HepG2 (cell line): Measurements from ENCODE around the gene RPS8. TPM values are rescaled to one million over a fixed set of nuclear protein-coding genes. Genes with fewer than 3 reads are reported as not detected.

Experiments used
- ATF2 ChIP-seq: sonication (generic); formaldehyde crosslinking; IDR thresholded peaks from 2 replicates; pipeline ENCODE4 v1.4.0; 2020; ENCODE audit warnings: missing genetic modification reagents
- EEA1 ChIP-seq: sonication (generic); formaldehyde crosslinking; IDR thresholded peaks from 2 replicates; pipeline ENCODE4 v1.5.1; 2020; ENCODE audit warnings: mild to moderate bottlenecking, missing genetic modification reagents, borderline replicate concordance
- HBP1 ChIP-seq: IDR thresholded peaks from 2 replicates; pipeline ENCODE4 v1.6.1; 2016; ENCODE audit warnings: low read depth, control low read depth
- HNRNPUL1 ChIP-seq: fragments of 200-400 bp; formaldehyde crosslinking; IDR thresholded peaks from 2 replicates; pipeline ENCODE4 v1.6.1; 2017; ENCODE audit warnings: low read depth, mild to moderate bottlenecking, low read length, moderate library complexity
- NFYB ChIP-seq: sonication (generic); formaldehyde crosslinking; IDR thresholded peaks from 2 replicates; pipeline ENCODE4 v1.4.0; 2020; ENCODE audit warnings: missing genetic modification reagents
- SATB2 ChIP-seq: sonication (generic); formaldehyde crosslinking; IDR thresholded peaks from 2 replicates; pipeline ENCODE4 v1.5.0; 2020; ENCODE audit warnings: missing genetic modification reagents
- ZNF256 ChIP-seq: sonication (generic); formaldehyde crosslinking; conservative IDR thresholded peaks from 2 replicates; pipeline ENCODE4 v1.4.0; 2020; ENCODE audit warnings: missing genetic modification reagents
- ZNF7 ChIP-seq: IDR thresholded peaks from 2 replicates; pipeline ENCODE4 v1.6.1; 2016; ENCODE audit warnings: missing biosample characterization, missing genetic modification reagents
- ZNF703 ChIP-seq: sonication (generic); formaldehyde crosslinking; IDR thresholded peaks from 2 replicates; pipeline ENCODE4 v1.5.1; 2020; ENCODE audit warnings: missing genetic modification reagents, mild to moderate bottlenecking, moderate library complexity, borderline replicate concordance
- ZNF841 ChIP-seq: sonication (generic); formaldehyde crosslinking; IDR thresholded peaks from 2 replicates; pipeline ENCODE4 v1.8.1; 2023; ENCODE audit warnings: missing genetic modification reagents, borderline replicate concordance
- polyA plus RNA-seq, 8 experiments: library from polyadenylated mRNA; depleted of rRNA in 3 of 8; stranded (reverse) in 7 of 8; unstranded in 1 of 8; fragments of >200 nt; fragmentation: Illumina TruSeq in 4 of 8; extraction: Trizol in 4 of 8; gene quantifications; 2 replicates each; pipeline versions ENCODE4 v1.2.1 to v1.2.3, GENCODE V29; 2011 to 2016; ENCODE audit warnings: low read depth in 4 of 8, missing spikeins in 1 of 8, mixed read lengths in 1 of 8; ENCODE audit not compliant: insufficient read depth in 1 of 8
- total RNA-seq, 5 experiments: library from RNA; depleted of rRNA; stranded (reverse); fragments of >200 nt; fragmentation: Illumina TruSeq; extraction: Trizol; gene quantifications; 2 replicates each; pipeline ENCODE4 v1.2.3, GENCODE V29; 2016; ENCODE audit warnings: low read depth in 1 of 5
- TF ChIP-seq, protein P1 (sequence below): sonication (generic); formaldehyde crosslinking; IDR thresholded peaks from 2 replicates; pipeline ENCODE4 v1.5.0; 2020; ENCODE audit warnings: mild to moderate bottlenecking, missing genetic modification reagents, borderline replicate concordance
- TF ChIP-seq, protein P2 (sequence below): sonication (generic); formaldehyde crosslinking; IDR thresholded peaks from 2 replicates; pipeline ENCODE4 v1.4.0; 2020; ENCODE audit warnings: missing genetic modification reagents, borderline replicate concordance

RPS8 gene
- total and polyA plus RNA-seq, 2 of the 13 experiments (the other 11 are each of a cell fraction or from before 2014, with no cell fraction given) = 2,628 to 2,822 TPM

DNA sequence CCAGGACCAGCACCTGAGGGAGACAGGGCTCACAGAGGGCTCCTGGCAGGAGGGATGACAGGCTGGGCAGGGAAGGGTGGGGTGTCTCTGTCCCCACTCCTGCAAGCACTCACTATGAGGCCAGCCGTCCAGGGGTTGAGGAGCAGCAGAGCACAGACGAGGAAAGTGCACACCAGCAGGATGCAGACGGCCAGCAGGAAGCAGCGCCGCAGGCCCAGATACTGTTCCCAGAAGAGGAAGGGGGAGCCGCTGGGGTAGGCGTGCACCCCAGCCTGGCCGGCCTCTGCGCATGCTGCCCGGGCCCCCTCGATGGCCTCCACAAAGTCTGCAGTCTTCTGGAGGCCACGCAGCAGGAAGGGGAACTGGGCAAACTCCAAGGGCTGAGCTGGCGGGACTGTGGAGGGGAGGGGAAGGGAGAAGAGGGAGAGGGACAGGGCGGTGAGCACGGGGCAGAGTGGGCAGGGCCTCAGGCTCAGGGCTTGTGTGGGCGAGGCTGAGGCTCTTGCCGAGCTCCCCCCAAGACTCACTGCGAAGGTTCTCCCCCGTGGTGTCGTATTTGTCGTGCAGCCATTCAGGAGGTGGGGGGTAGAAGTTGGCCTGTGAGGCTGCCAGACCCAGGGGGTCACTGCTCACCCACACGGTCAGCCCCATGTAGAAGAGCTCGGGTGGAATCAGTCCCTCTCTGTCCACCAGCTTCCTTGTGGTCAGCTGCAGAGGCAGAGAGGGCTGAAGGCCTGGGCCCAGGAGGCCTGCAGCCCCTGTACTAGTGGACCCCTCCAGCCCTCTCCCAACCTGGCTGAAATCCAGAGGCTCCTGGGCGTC is 51.2 kb downstream of the RPS8 start (continued):
- peak; percentile 63; the same call in 1 of the 2 replicates for TF ChIP-seq HBP1
- TF ChIP-seq ZNF841 (CRISPR knock-in tag) = no peak
- no peak; the same call in 1 of the 2 replicates for TF ChIP-seq ZNF256 (CRISPR knock-in tag)
- TF ChIP-seq SATB2 (CRISPR knock-in tag) = no peak
- TF ChIP-seq, protein P1, sequence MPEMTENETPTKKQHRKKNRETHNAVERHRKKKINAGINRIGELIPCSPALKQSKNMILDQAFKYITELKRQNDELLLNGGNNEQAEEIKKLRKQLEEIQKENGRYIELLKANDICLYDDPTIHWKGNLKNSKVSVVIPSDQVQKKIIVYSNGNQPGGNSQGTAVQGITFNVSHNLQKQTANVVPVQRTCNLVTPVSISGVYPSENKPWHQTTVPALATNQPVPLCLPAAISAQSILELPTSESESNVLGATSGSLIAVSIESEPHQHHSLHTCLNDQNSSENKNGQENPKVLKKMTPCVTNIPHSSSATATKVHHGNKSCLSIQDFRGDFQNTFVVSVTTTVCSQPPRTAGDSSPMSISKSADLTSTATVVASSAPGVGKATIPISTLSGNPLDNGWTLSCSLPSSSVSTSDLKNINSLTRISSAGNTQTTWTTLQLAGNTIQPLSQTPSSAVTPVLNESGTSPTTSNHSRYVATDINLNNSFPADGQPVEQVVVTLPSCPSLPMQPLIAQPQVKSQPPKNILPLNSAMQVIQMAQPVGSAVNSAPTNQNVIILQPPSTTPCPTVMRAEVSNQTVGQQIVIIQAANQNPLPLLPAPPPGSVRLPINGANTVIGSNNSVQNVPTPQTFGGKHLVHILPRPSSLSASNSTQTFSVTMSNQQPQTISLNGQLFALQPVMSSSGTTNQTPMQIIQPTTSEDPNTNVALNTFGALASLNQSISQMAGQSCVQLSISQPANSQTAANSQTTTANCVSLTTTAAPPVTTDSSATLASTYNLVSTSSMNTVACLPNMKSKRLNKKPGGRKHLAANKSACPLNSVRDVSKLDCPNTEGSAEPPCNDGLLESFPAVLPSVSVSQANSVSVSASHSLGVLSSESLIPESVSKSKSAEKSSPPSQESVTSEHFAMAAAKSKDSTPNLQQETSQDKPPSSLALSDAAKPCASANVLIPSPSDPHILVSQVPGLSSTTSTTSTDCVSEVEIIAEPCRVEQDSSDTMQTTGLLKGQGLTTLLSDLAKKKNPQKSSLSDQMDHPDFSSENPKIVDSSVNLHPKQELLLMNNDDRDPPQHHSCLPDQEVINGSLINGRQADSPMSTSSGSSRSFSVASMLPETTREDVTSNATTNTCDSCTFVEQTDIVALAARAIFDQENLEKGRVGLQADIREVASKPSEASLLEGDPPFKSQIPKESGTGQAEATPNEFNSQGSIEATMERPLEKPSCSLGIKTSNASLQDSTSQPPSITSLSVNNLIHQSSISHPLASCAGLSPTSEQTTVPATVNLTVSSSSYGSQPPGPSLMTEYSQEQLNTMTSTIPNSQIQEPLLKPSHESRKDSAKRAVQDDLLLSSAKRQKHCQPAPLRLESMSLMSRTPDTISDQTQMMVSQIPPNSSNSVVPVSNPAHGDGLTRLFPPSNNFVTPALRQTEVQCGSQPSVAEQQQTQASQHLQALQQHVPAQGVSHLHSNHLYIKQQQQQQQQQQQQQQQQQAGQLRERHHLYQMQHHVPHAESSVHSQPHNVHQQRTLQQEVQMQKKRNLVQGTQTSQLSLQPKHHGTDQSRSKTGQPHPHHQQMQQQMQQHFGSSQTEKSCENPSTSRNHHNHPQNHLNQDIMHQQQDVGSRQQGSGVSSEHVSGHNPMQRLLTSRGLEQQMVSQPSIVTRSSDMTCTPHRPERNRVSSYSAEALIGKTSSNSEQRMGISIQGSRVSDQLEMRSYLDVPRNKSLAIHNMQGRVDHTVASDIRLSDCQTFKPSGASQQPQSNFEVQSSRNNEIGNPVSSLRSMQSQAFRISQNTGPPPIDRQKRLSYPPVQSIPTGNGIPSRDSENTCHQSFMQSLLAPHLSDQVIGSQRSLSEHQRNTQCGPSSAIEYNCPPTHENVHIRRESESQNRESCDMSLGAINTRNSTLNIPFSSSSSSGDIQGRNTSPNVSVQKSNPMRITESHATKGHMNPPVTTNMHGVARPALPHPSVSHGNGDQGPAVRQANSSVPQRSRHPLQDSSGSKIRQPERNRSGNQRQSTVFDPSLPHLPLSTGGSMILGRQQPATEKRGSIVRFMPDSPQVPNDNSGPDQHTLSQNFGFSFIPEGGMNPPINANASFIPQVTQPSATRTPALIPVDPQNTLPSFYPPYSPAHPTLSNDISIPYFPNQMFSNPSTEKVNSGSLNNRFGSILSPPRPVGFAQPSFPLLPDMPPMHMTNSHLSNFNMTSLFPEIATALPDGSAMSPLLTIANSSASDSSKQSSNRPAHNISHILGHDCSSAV = no peak
- TF ChIP-seq NFYB (CRISPR knock-in tag) = no peak
- TF ChIP-seq, protein P2, sequence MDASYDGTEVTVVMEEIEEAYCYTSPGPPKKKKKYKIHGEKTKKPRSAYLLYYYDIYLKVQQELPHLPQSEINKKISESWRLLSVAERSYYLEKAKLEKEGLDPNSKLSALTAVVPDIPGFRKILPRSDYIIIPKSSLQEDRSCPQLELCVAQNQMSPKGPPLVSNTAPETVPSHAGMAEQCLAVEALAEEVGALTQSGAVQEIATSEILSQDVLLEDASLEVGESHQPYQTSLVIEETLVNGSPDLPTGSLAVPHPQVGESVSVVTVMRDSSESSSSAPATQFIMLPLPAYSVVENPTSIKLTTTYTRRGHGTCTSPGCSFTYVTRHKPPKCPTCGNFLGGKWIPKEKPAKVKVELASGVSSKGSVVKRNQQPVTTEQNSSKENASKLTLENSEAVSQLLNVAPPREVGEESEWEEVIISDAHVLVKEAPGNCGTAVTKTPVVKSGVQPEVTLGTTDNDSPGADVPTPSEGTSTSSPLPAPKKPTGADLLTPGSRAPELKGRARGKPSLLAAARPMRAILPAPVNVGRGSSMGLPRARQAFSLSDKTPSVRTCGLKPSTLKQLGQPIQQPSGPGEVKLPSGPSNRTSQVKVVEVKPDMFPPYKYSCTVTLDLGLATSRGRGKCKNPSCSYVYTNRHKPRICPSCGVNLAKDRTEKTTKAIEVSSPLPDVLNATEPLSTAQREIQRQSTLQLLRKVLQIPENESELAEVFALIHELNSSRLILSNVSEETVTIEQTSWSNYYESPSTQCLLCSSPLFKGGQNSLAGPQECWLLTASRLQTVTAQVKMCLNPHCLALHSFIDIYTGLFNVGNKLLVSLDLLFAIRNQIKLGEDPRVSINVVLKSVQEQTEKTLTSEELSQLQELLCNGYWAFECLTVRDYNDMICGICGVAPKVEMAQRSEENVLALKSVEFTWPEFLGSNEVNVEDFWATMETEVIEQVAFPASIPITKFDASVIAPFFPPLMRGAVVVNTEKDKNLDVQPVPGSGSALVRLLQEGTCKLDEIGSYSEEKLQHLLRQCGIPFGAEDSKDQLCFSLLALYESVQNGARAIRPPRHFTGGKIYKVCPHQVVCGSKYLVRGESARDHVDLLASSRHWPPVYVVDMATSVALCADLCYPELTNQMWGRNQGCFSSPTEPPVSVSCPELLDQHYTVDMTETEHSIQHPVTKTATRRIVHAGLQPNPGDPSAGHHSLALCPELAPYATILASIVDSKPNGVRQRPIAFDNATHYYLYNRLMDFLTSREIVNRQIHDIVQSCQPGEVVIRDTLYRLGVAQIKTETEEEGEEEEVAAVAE (CRISPR knock-in tag) = 0 out of 2 replicates have a peak, but pooled peaks have one; percentile 3
- peak; percentile 60; the same call in 1 of the 2 replicates for TF ChIP-seq EEA1 (CRISPR knock-in tag)
- TF ChIP-seq ZNF7 (CRISPR knock-in tag) = no peak
- TF ChIP-seq HNRNPUL1 = no peak
- TF ChIP-seq ATF2 = 0 out of 2 replicates have a peak, but pooled peaks have one; percentile 34
- TF ChIP-seq ZNF703 (CRISPR knock-in tag) = no peak
